Regular cardiac myocyte (primary cell): Measurements from ENCODE around the gene PDK4. TPM values are rescaled to one million over a fixed set of nuclear protein-coding genes. Genes with fewer than 3 reads are reported as not detected.

Experiments
- total RNA-seq: library from RNA; depleted of rRNA; stranded (reverse); fragments of >200 nt; gene quantifications from 2 replicates; pipeline ENCODE4 v1.2.3, GENCODE V29; 2014

The PDK4 gene
- 0.58 and 6.5 TPM in 2 replicates for total RNA-seq

DNA sequence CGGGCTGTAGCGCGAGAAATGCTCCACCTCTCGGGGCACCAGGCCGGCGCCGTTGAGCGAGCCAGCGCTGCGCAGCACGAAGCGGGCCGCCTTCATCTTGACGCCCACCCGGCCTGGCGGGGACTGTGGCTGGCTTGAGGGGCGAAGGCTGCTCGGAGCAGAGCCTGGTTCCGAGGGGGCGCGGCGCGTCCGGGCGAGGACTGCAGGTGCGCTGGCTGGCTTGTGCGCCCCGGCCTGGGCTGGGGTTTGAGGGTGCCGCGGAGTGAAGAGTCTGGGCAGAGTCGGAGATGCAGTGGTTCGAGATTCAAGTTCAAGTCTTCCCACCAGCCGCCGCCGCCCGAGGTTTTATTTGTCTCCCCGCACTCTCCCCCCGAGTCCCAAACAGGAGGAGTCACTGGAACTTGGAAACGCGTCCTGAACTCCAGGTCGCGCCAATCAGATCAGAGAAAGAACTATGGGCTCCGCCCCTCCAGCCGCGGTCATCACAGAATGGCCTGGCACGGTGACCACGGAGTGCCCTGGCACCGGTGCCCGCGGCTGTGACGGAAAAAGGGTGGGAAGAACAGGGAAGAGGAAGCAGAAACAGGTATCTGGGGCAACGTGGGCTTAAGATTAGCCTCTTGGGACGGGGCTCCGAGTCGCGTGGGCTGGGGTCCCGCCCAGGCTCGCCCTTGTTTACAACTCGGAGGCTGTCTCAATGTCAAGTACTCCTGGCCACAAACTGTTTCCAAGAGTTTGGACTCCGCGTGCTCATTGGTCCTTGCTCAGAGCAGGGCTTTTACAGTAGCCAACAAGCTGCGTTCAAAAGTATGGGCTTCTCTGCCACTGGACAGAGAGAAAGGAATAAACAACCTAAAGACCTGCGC is at the start of gene PDK4:
Gene PDK4 (minus strand): TSS at position 319 of the 866 bp plus-strand sequence. CDS start 223 bp downstream, at position 96.

Other genes starting within 250 kb of the PDK4 start
- gene PON3, start 200.1 kb downstream of the PDK4 start, total RNA-seq: under 0.01 TPM in 2 replicates
- 62.5 and 95.8 TPM in 2 replicates for gene PON2, start 161.5 kb downstream of the PDK4 start, total RNA-seq
- not detected in 2 replicates for gene ASB4, start 110.6 kb downstream of the PDK4 start, total RNA-seq
- 1.7 and 2.3 TPM in 2 replicates for gene DYNC1I1, start 176.0 kb upstream of the PDK4 start, total RNA-seq